IPS DF 4.7 (cell line): ENCODE data around the gene TMEM8B.
A peak's percentile ranks its signal among the peaks of the same experiment; 100 is the strongest.
"Not testable (repeated sequence)": the region's sequence is repeated elsewhere in the genome, so short reads cannot be mapped to it uniquely, and the experiment has no call there.

Experiments used
- DNase-seq: peaks from one replicate; pipeline ENCODE4 v3.0.0-alpha.2; 2013; ENCODE audit warnings: low spot score; ENCODE audit errors: extremely low read depth

The TMEM8B gene

GRCh38 chr9:35863583-35863982, 34.6 kb downstream of the TMEM8B start:
- no peak for DNase-seq

GRCh38 chr9:35864695-35865255, 35.7 kb downstream of the TMEM8B start:
- no peak for DNase-seq

GRCh38 chr9:35867538-35867937, 38.5 kb downstream of the TMEM8B start:
- no peak for DNase-seq

- DNase-seq = no peak
These were observed 39.9 kb downstream of the TMEM8B start for GRCh38 chr9:35868933-35869332.

- DNase-seq = no peak
These were observed 40.7 kb downstream of the TMEM8B start for GRCh38 chr9:35869621-35870216.

GRCh38 chr9:35870351-35870923, 41.4 kb downstream of the TMEM8B start, which contains the start of gene OR13J1:
Gene OR13J1, minus strand, starts transcription at chr9:35870401. Its CDS starts 0 bp downstream, at chr9:35870401.
- no peak for DNase-seq

GRCh38 chr9:35871545-35871944, 42.5 kb downstream of the TMEM8B start:
- DNase-seq = no peak

- DNase-seq = no peak
These were observed 43.5 kb downstream of the TMEM8B start for GRCh38 chr9:35872505-35872904.

- DNase-seq = peak; percentile 74
These were observed 53.3 kb downstream of the TMEM8B start for GRCh38 chr9:35882263-35882848.

GRCh38 chr9:35882996-35883395, 54.0 kb downstream of the TMEM8B start:
- DNase-seq = no peak

- DNase-seq = not testable (repeated sequence)
These were observed 55.9 kb downstream of the TMEM8B start for GRCh38 chr9:35884908-35885307.

- no peak for DNase-seq
These were observed 62.6 kb downstream of the TMEM8B start for GRCh38 chr9:35891646-35892045.

- DNase-seq = no peak
These were observed 63.0 kb downstream of the TMEM8B start for GRCh38 chr9:35892051-35892450.

- no peak for DNase-seq
These were observed 67.5 kb downstream of the TMEM8B start for GRCh38 chr9:35896570-35896969.

GRCh38 chr9:35897376-35898099, 68.5 kb downstream of the TMEM8B start:
- DNase-seq = not testable (repeated sequence)

GRCh38 chr9:35898337-35898736, 69.3 kb downstream of the TMEM8B start:
- no peak for DNase-seq

- DNase-seq = no peak
These were observed 70.0 kb downstream of the TMEM8B start for GRCh38 chr9:35899021-35899420.

GRCh38 chr9:35903049-35903448, 74.0 kb downstream of the TMEM8B start:
- DNase-seq = no peak

- no peak for DNase-seq
These were observed 75.3 kb downstream of the TMEM8B start for GRCh38 chr9:35904338-35904737.

- no peak for DNase-seq
These were observed 76.2 kb downstream of the TMEM8B start for GRCh38 chr9:35905051-35905781.
